ENCODE results near the gene RHOT2. TPM values are rescaled to one million over a fixed set of nuclear protein-coding genes. Genes with fewer than 3 reads are reported as not detected.

RHOT2 gene
- polyA plus RNA-seq, 1 experiment = 38.0 TPM

GRCh38 chr16:635573-636205 lies 32.2 kb upstream of the RHOT2 start:
- TF ChIP-seq CTCF (IDR thresholded peaks at IDR 0.05; ENCODE audit: low read depth, low read length) = no peak
- Histone ChIP-seq H3K4me3 (ENCODE audit: low read depth, low read length) (peak overlapping the region; percentile 84), H3K27ac (ENCODE audit: low read depth, low read length) (peak overlapping the region; percentile 21), H3K9me3 (ENCODE audit: control insufficient read depth, insufficient read depth, low read length) (no peaks in the 10 kb centered on the region; the same call in 1 of the 2 replicates), H3K27me3 (ENCODE audit: control insufficient read depth, insufficient read depth, low read length) (no peaks in the 10 kb centered on the region)
- no peak for DNase-seq (ENCODE audit: low read depth, low spot score)
- POLR2A ChIA-PET = interaction anchor here (0.7 to 1.0 kb wide), 5 partner anchors 8 to 153 kb away, joined by 3 to 10 read pairs (median 5); partner anchors contain the start of genes CAPN15, CHTF18, RPUSD1 and WDR90
- CTCF ChIA-PET = no interaction called here

GRCh38 chr16:636206-637080 lies 31.5 kb upstream of the RHOT2 start, which contains the start of gene METTL26:
METTL26 (minus strand) TSS chr16:636305; CDS start chr16:636290, 15 bp downstream.
- Histone ChIP-seq H3K27me3 (ENCODE audit: control insufficient read depth, insufficient read depth, low read length) (no peaks in the 10 kb centered on the region), H3K27ac (ENCODE audit: low read depth, low read length) (peak within 1 kb of the TSS; percentile 89), H3K9me3 (ENCODE audit: control insufficient read depth, insufficient read depth, low read length) (no peaks in the 10 kb centered on the region; the same call in 1 of the 2 replicates), H3K4me3 (ENCODE audit: low read depth, low read length) (peak within 1 kb of the TSS; percentile 84)
- CTCF ChIA-PET = no interaction called here
- POLR2A ChIA-PET = interaction anchor here (0.7 to 1.0 kb wide), 5 partner anchors 9 to 152 kb away, joined by 3 to 10 read pairs (median 5); partner anchors contain the start of genes CAPN15, CHTF18, RPUSD1 and WDR90
- DNase-seq (ENCODE audit: low read depth, low spot score) = peak; percentile 78
- no peak for TF ChIP-seq CTCF (IDR thresholded peaks at IDR 0.05; ENCODE audit: low read depth, low read length)

GRCh38 chr16:637081-638018 lies 30.6 kb upstream of the RHOT2 start:
- ChIA-PET POLR2A (no interaction called here), CTCF (no interaction called here)
- Histone ChIP-seq H3K27me3 (ENCODE audit: control insufficient read depth, insufficient read depth, low read length) (no peaks in the 10 kb centered on the region), H3K9me3 (ENCODE audit: control insufficient read depth, insufficient read depth, low read length) (no peaks in the 10 kb centered on the region; the same call in 1 of the 2 replicates), H3K27ac (ENCODE audit: low read depth, low read length) (no peak overlapping the region), H3K4me3 (ENCODE audit: low read depth, low read length) (peak overlapping the region; percentile 84)
- peak; percentile 72 for DNase-seq (ENCODE audit: low read depth, low spot score)
- TF ChIP-seq CTCF (IDR thresholded peaks at IDR 0.05; ENCODE audit: low read depth, low read length) = no peak

- ChIA-PET POLR2A (no interaction called here), CTCF (no interaction called here)
- H3K27ac ChIP-seq (ENCODE audit: low read depth, low read length) = no peak overlapping the region
- no peak for TF ChIP-seq CTCF (IDR thresholded peaks at IDR 0.05; ENCODE audit: low read depth, low read length)
- H3K27me3 ChIP-seq (ENCODE audit: control insufficient read depth, insufficient read depth, low read length) = no peaks in the 10 kb centered on the region
- no peaks in the 10 kb centered on the region; the same call in 1 of the 2 replicates for H3K9me3 ChIP-seq (ENCODE audit: control insufficient read depth, insufficient read depth, low read length)
- no peak for DNase-seq (ENCODE audit: low read depth, low spot score)
- H3K4me3 ChIP-seq (ENCODE audit: low read depth, low read length) = no peak overlapping the region
Observed at GRCh38 chr16:638034-638543, 29.8 kb upstream of the RHOT2 start.

Data from AG04450 (cell line).